Hepatocyte (in vitro differentiated cells): ENCODE data around the gene SLC48A1.

Experiments used
- EZH2 ChIP-seq: fragments of 200-600 bp; sonication (generic); IDR thresholded peaks from 2 replicates; pipeline ENCODE4 v1.6.1; 2016; ENCODE audit warnings: antibody characterized with exemption, mild to moderate bottlenecking, borderline replicate concordance
- TF ChIP-seq, protein P1 (sequence below): fragments of 200-600 bp; sonication (generic); IDR thresholded peaks from 2 replicates; pipeline ENCODE4 v1.5.1; 2016; ENCODE audit warnings: antibody characterized with exemption, mild to moderate bottlenecking; ENCODE audit not compliant: poor library complexity

- TF ChIP-seq EZH2: no peak
- TF ChIP-seq, protein P1, sequence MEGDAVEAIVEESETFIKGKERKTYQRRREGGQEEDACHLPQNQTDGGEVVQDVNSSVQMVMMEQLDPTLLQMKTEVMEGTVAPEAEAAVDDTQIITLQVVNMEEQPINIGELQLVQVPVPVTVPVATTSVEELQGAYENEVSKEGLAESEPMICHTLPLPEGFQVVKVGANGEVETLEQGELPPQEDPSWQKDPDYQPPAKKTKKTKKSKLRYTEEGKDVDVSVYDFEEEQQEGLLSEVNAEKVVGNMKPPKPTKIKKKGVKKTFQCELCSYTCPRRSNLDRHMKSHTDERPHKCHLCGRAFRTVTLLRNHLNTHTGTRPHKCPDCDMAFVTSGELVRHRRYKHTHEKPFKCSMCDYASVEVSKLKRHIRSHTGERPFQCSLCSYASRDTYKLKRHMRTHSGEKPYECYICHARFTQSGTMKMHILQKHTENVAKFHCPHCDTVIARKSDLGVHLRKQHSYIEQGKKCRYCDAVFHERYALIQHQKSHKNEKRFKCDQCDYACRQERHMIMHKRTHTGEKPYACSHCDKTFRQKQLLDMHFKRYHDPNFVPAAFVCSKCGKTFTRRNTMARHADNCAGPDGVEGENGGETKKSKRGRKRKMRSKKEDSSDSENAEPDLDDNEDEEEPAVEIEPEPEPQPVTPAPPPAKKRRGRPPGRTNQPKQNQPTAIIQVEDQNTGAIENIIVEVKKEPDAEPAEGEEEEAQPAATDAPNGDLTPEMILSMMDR: no peak
These were observed 24.6 kb upstream of the SLC48A1 start for GRCh38 chr12:47748507-47748828.
